ENCODE results near the gene MYO1E. TPM values are rescaled to one million over a fixed set of nuclear protein-coding genes. Genes with fewer than 3 reads are reported as not detected.

The MYO1E gene
- total RNA-seq, 4 donors from 2014 or later, result 23.3 to 99.8 (median 66.5) TPM

DNA sequence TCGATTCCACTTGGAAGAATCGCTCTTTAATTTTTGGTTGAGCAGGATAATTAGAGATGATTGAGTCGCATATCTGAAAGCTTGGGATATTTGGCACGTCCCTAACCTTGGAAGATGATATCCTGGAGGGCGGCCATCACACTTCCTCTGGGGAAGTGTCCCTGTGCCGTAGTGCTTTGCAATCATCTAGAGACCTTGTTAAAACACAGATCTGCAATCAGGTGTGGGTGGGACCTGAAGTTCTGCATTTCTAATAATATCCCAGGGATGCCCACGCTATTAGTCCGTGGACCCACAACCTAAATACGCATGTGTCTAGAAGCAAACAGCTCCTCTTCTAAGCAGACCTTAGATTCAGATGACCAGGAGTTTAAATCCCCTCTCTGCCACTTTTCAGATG is 20.5 kb downstream of the MYO1E start:
- Histone ChIP-seq H3K9me3 (no peaks in the 10 kb centered on the region), H3K36me3 (no peaks in the 10 kb centered on the region), H3K4me3 (no peak overlapping the region), H3K27ac (peak overlapping the region in 1 of 2 donors; percentile 78), H3K27me3 (no peaks in the 10 kb centered on the region), H3K4me1 (peaks cover 4 to 7% of the 10 kb centered on the region in 2 donors)
- intact Hi-C loops (cut with DNase I; ENCODE audit: low total_unique reads), result no loop called here
- TF ChIP-seq POLR2A (IDR thresholded peaks at IDR 0.05) (no peak), CTCF (IDR thresholded peaks at IDR 0.05) (no peak)
- no peak for DNase-seq

- peak overlapping the region; percentile 78 to 86 for H3K27ac ChIP-seq
- intact Hi-C loops (cut with DNase I; ENCODE audit: low total_unique reads), result no loop called here
- no peaks in the 10 kb centered on the region for H3K27me3 ChIP-seq
- peaks cover 4 to 7% of the 10 kb centered on the region in 2 donors for H3K4me1 ChIP-seq
- no peaks in the 10 kb centered on the region for H3K9me3 ChIP-seq
- H3K36me3 ChIP-seq, result no peaks in the 10 kb centered on the region
- no peak for TF ChIP-seq CTCF (IDR thresholded peaks at IDR 0.05)
- no peak for TF ChIP-seq POLR2A (IDR thresholded peaks at IDR 0.05)
- no peak overlapping the region for H3K4me3 ChIP-seq
- DNase-seq, result no peak
Observed at GRCh38 chr15:59350421-59350732, 22.3 kb downstream of the MYO1E start.

DNA sequence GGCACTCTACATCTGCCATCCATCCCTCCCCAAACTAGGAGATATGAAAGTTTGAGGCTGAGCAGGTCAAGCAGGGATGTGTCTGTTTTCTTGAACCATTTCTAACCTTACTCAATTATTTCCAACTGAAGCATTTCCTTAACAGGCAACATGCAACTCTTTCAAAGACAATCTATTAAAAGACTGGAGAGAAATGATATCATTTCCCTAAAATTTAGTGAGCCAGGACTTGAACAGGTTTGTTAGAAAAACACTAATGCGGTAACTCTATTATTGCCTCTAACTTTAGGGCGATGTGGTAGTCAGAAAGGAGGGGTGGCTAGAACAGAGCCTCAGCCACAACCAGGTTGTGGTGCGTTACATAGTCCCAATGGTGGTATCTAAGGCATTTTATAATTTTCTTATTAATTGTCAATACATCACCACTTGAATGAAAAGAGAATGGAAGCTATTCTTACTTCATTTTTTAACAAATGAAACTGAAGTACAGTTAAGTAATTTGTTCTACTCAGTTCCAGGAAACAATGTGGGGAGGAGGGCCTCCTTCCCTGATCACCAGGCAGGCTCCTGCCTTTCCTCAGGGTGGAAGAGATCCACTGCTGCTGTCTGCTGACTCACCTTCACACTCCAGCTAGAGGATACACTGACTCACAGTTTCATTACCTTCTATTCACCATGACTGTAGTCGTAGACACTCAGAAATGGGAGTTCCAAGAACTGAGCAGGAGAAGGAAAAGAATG is 22.8 kb downstream of the MYO1E start:
- TF ChIP-seq CTCF (IDR thresholded peaks at IDR 0.05) (no peak), POLR2A (IDR thresholded peaks at IDR 0.05) (peak in 1 of 2 donors; percentile 10)
- peaks cover 4 to 7% of the 10 kb centered on the region in 2 donors for H3K4me1 ChIP-seq
- intact Hi-C loops (cut with DNase I; ENCODE audit: low total_unique reads), result no loop called here
- no peaks in the 10 kb centered on the region for H3K36me3 ChIP-seq
- peak overlapping the region; percentile 78 to 86 for H3K27ac ChIP-seq
- no peaks in the 10 kb centered on the region for H3K27me3 ChIP-seq
- no peak overlapping the region for H3K4me3 ChIP-seq
- DNase-seq, result peak; percentile 42 to 75
- H3K9me3 ChIP-seq, result no peaks in the 10 kb centered on the region

DNA sequence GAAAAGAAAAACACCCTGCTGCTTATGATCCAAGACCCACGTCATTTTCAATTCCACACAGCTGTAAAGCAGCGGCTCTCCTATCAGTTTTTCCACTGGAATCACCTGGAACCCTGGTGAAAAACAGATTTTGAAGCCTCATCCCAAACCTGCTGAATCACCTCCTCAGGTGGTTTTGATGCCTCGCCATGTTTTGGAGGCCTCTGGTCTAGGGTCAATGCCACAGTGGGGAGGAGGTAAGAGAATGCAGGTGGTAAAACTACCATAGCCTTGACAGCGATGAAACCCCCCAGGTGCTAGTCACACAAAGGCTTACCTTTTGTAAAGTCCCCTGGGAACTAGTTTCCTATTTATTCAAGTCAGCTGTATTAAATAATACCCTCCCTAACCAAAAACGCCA is 24.8 kb downstream of the MYO1E start:
- no peak for TF ChIP-seq POLR2A (IDR thresholded peaks at IDR 0.05)
- no peak for TF ChIP-seq CTCF (IDR thresholded peaks at IDR 0.05)
- DNase-seq, result no peak
- intact Hi-C loops (cut with DNase I; ENCODE audit: low total_unique reads), result no loop called here
- H3K36me3 ChIP-seq, result no peaks in the 10 kb centered on the region
- H3K27me3 ChIP-seq, result no peaks in the 10 kb centered on the region
- no peaks in the 10 kb centered on the region for H3K9me3 ChIP-seq
- no peak overlapping the region for H3K27ac ChIP-seq
- no peak overlapping the region for H3K4me3 ChIP-seq
- H3K4me1 ChIP-seq, result peaks cover 4% of the 10 kb centered on the region in 2 donors

GRCh38 chr15:59346951-59347350 is 25.7 kb downstream of the MYO1E start:
- no peak for TF ChIP-seq CTCF (IDR thresholded peaks at IDR 0.05)
- TF ChIP-seq POLR2A (IDR thresholded peaks at IDR 0.05), result no peak
- H3K27ac ChIP-seq, result no peak overlapping the region
- intact Hi-C loops (cut with DNase I; ENCODE audit: low total_unique reads), result no loop called here
- no peaks in the 10 kb centered on the region for H3K36me3 ChIP-seq
- DNase-seq, result no peak
- H3K4me3 ChIP-seq, result no peak overlapping the region
- peaks cover 4% of the 10 kb centered on the region in 2 donors for H3K4me1 ChIP-seq
- no peaks in the 10 kb centered on the region for H3K27me3 ChIP-seq
- H3K9me3 ChIP-seq, result no peaks in the 10 kb centered on the region

Measured in uterus (tissue), 4 donors.